A673 (cell line): Measurements from ENCODE around the gene CCDC9. TPM values are rescaled to one million over a fixed set of nuclear protein-coding genes. Genes with fewer than 3 reads are reported as not detected.

Experiments used
- Bru-seq: library from RNA; stranded (reverse); fragments of 400-500 nt; gene quantifications from one replicate; lab custom pipeline; 2021; lab: Mats Ljungman, UMichigan
- BruChase-seq, 2 experiments: library from RNA; stranded (reverse); fragments of 400-500 nt; gene quantifications; one replicate each; lab custom pipeline; 2021; lab: Mats Ljungman, UMichigan
- BruUV-seq: library from RNA; stranded (reverse); fragments of 400-500 nt; replicated peaks from 2 replicates; lab custom pipeline; 2021; lab: Mats Ljungman, UMichigan
- CTCF ChIA-PET: fragments of 300-600 bp; sonication (Branson Sonifier 250); formaldehyde crosslinking; loops from one replicate; lab custom pipeline; 2022; ENCODE audit warnings: antibody characterized with exemption; lab: Charles Lee
- POLR2A ChIA-PET: fragments of 300-600 bp; sonication (Branson Sonifier 250); formaldehyde crosslinking; loops from one replicate; lab custom pipeline; 2022; ENCODE audit warnings: antibody characterized with exemption; ENCODE audit not compliant: low non-redundant PET; lab: Charles Lee
- DNase-seq: peaks from one replicate; pipeline ENCODE4 v3.0.0-alpha.2; 2015; ENCODE audit warnings: low spot score
- H3K27ac ChIP-seq: fragments of 200-600 bp; sonication (generic); 2 replicates; pipeline ENCODE4 v1.5.1; 2016; ENCODE audit warnings: mixed run types, low read depth, mild to moderate bottlenecking, mixed read lengths, antibody characterized with exemption, low read length; ENCODE audit not compliant: poor library complexity, severe bottlenecking
- H3K27me3 ChIP-seq: fragments of 200-600 bp; sonication (generic); replicated peaks from 2 replicates; pipeline ENCODE4 v1.6.1; 2017; ENCODE audit warnings: mixed run types, low read depth, mild to moderate bottlenecking, mixed read lengths, antibody characterized with exemption, low read length; ENCODE audit not compliant: insufficient read depth, poor library complexity
- H3K36me3 ChIP-seq: fragments of 200-600 bp; sonication (generic); 2 replicates; pipeline ENCODE4 v1.6.1; 2016; ENCODE audit warnings: mixed run types, mild to moderate bottlenecking, mixed read lengths, antibody characterized with exemption, low read length; ENCODE audit not compliant: insufficient read depth, poor library complexity, severe bottlenecking
- H3K4me1 ChIP-seq: fragments of 200-600 bp; sonication (generic); 2 replicates; pipeline ENCODE4 v1.6.1; 2017; ENCODE audit warnings: mixed run types, mild to moderate bottlenecking, mixed read lengths, antibody characterized with exemption, low read length; ENCODE audit not compliant: insufficient read depth, poor library complexity, severe bottlenecking
- H3K4me3 ChIP-seq: fragments of 200-600 bp; sonication (generic); 2 replicates; pipeline ENCODE4 v1.5.1; 2016; ENCODE audit warnings: low read depth, mixed run types, mild to moderate bottlenecking, mixed read lengths, low read length; ENCODE audit not compliant: poor library complexity, severe bottlenecking
- H3K9me3 ChIP-seq: fragments of 200-600 bp; sonication (generic); 2 replicates; pipeline ENCODE4 v1.6.1; 2016; ENCODE audit warnings: mixed run types, low read depth, mild to moderate bottlenecking, mixed read lengths, antibody characterized with exemption, low read length; ENCODE audit not compliant: poor library complexity, severe bottlenecking
- CTCF ChIP-seq: fragments of 300-800, 200-600 bp; sonication (generic); conservative IDR thresholded peaks from 2 replicates; pipeline ENCODE4 v1.5.1; 2017; ENCODE audit warnings: low read depth, mild to moderate bottlenecking, antibody characterized with exemption, low read length, moderate library complexity, mixed read lengths
- EZH2 ChIP-seq: fragments of 200-600 bp; sonication (generic); IDR thresholded peaks from 2 replicates; pipeline ENCODE4 v1.6.1; 2017; ENCODE audit warnings: borderline replicate concordance, low read depth, mild to moderate bottlenecking, mixed read lengths, antibody characterized with exemption, low read length; ENCODE audit not compliant: poor library complexity, severe bottlenecking
- intact Hi-C: fragments of 100-400 bp; cut with micrococcal nuclease; formaldehyde crosslinking; loops from one replicate; pipeline ENCODE4 v1.10.0; 2022; ENCODE audit not compliant: unreplicated experiment
- long read RNA-seq: library from polyadenylated mRNA; stranded (forward); transcript quantifications from one replicate; pipeline ENCODE4 v2.0.0, GENCODE V29; 2022
- total RNA-seq: library from RNA; stranded (reverse); gene quantifications from 2 replicates; pipeline ENCODE4 v1.2.3, GENCODE V29; 2021

Gene CCDC9
- total RNA-seq (36.4 and 39.7 TPM in 2 replicates), Bru-seq, nascent RNA (percentile 64 among the genes with signal in this experiment), BruChase-seq, experiment 1, labeled RNA remaining after a 2-hour chase (percentile 67 among the genes with signal in this experiment), BruChase-seq, experiment 2, labeled RNA remaining after a 6-hour chase (percentile 78 among the genes with signal in this experiment)
- long read RNA-seq, transcript CCDC9-201 (12 exons, 2,093 nt): major isoform, 41 of 80 reads
- long read RNA-seq, partial matches to known transcripts: 11 of 80 reads
- long read RNA-seq, other reads (novel, unspliced or antisense): 24 of 80 reads

- intact Hi-C loops: no loop called here
These were observed at the start of gene CCDC9 for GRCh38 chr19:47255879-47256692. Gene CCDC9, plus strand, starts transcription at chr19:47256525. Its CDS starts 1,876 bp downstream, at chr19:47258401.

GRCh38 chr19:47209319-47210179, 46.8 kb upstream of the CCDC9 start:
- H3K27ac ChIP-seq: peak overlapping the region; percentile 53
- no peak overlapping the region for H3K4me3 ChIP-seq
- BruUV-seq: TSS peak; percentile 91
- H3K36me3 ChIP-seq: peaks cover 63% of the 10 kb centered on the region
- H3K4me1 ChIP-seq: no peaks in the 10 kb centered on the region
- ChIA-PET POLR2A (no interaction called here), CTCF (interaction anchor here (0.5 to 4.1 kb wide), 2 partner anchors 9 to 35 kb away, joined by 7 to 80 read pairs; no protein-coding TSS in a partner anchor)
- H3K9me3 ChIP-seq: no peaks in the 10 kb centered on the region
- no peak for TF ChIP-seq CTCF
- no peak for TF ChIP-seq EZH2
- H3K27me3 ChIP-seq: no peaks in the 10 kb centered on the region
- intact Hi-C loops: loop anchor here (1.0 kb wide), 1 partner anchor 35 kb away; no protein-coding TSS in a partner anchor
- DNase-seq: no peak

More at GRCh38 chr19:47255879-47256692, at the start of gene CCDC9:
- peak within 1 kb of the TSS; percentile 52 for H3K4me3 ChIP-seq
- H3K4me1 ChIP-seq: peaks cover 7% of the 10 kb centered on the region
- H3K9me3 ChIP-seq: no peaks in the 10 kb centered on the region
- H3K36me3 ChIP-seq: peaks cover 23% of the 10 kb centered on the region
- DNase-seq: peak; percentile 98
- peak within 1 kb of the TSS; percentile 88 for H3K27ac ChIP-seq
- no peak for TF ChIP-seq CTCF
- TF ChIP-seq EZH2: no peak
- ChIA-PET POLR2A (interaction anchor here (0.6 to 1.1 kb wide), 4 partner anchors 12 to 157 kb away, joined by 3 to 9 read pairs (median 6); partner anchors contain the start of gene ZC3H4), CTCF (interaction anchor here (0.7 to 1.8 kb wide), 4 partner anchors 9 to 170 kb away, joined by 3 to 18 read pairs (median 4); no protein-coding TSS in a partner anchor)
- no peaks in the 10 kb centered on the region for H3K27me3 ChIP-seq
- TSS peak; percentile 93 for BruUV-seq
